Endothelial cell (in vitro differentiated cells): ENCODE measurements around the gene EXOC5. TPM values are rescaled to one million over a fixed set of nuclear protein-coding genes. Genes with fewer than 3 reads are reported as not detected.
"Not testable (repeated sequence)": the region's sequence is repeated elsewhere in the genome, so short reads cannot be mapped to it uniquely, and the experiment has no call there.

Experiments
- DNase-seq: peaks from one replicate; pipeline ENCODE4 v3.0.0; 2021; ENCODE audit warnings: low spot score
- H3K27ac Mint-ChIP-seq: one replicate; pipeline ENCODE4 v1.8.0; 2021; ENCODE audit warnings: mixed read lengths, inconsistent platforms; ENCODE audit not compliant: unreplicated experiment
- H3K27me3 Mint-ChIP-seq: one replicate; pipeline ENCODE4 v1.8.0; 2021; ENCODE audit warnings: mild to moderate bottlenecking, moderate library complexity, mixed read lengths, inconsistent platforms; ENCODE audit not compliant: unreplicated experiment
- H3K36me3 Mint-ChIP-seq: one replicate; pipeline ENCODE4 v1.8.0; 2021; ENCODE audit warnings: mild to moderate bottlenecking, low read depth, mixed read lengths, inconsistent platforms; ENCODE audit not compliant: unreplicated experiment
- H3K4me1 Mint-ChIP-seq: one replicate; pipeline ENCODE4 v1.8.0; 2021; ENCODE audit warnings: mild to moderate bottlenecking, mixed read lengths, inconsistent platforms; ENCODE audit not compliant: unreplicated experiment
- H3K4me3 Mint-ChIP-seq: one replicate; pipeline ENCODE4 v1.8.0; 2021; ENCODE audit warnings: mild to moderate bottlenecking, mixed read lengths, inconsistent platforms; ENCODE audit not compliant: unreplicated experiment
- H3K9me3 Mint-ChIP-seq: one replicate; pipeline ENCODE4 v1.8.0; 2021; ENCODE audit warnings: mixed read lengths, inconsistent platforms; ENCODE audit not compliant: unreplicated experiment
- total RNA-seq: library from RNA; stranded (reverse); fragmentation: NEBNext Ultra II Directional; extraction: Animal tissue kit (Norgen Biotek cat#: 25700); gene quantifications from one replicate; pipeline ENCODE4 v1.2.1, GENCODE V29; 2021; ENCODE audit not compliant: unreplicated experiment
- TF ChIP-seq, protein P1 (sequence below): fragments of 200-600 bp; sonication (generic); IDR thresholded peaks from one replicate; pipeline ENCODE4 v1.5.0; 2021; ENCODE audit warnings: antibody characterized with exemption; ENCODE audit not compliant: unreplicated experiment

Gene EXOC5
- total RNA-seq, 1 donor from 2014 or later = 131 TPM

DNA sequence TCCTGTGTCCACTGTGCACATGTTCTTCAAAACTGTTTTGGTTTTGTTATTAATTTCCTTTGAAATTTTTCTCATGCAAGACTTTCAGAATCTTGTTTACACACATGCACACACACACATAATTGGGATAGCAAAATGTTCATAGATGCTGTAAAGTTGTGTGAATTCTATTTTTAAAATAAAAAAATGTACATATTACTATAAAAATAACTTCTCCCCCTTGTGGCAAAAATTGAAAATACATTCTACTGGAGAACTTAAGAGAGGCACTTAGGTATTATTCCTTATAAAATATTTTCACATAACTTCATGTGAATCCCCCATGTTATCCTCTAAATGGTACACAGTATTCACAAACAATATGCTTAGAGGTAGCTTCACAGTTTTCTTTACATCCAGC lies 66.0 kb downstream of the EXOC5 start:
- not testable (repeated sequence) for H3K27me3 Mint-ChIP-seq, H3K4me3 Mint-ChIP-seq, H3K9me3 Mint-ChIP-seq, H3K36me3 Mint-ChIP-seq, DNase-seq, H3K4me1 Mint-ChIP-seq, H3K27ac Mint-ChIP-seq
- TF ChIP-seq, protein P1, sequence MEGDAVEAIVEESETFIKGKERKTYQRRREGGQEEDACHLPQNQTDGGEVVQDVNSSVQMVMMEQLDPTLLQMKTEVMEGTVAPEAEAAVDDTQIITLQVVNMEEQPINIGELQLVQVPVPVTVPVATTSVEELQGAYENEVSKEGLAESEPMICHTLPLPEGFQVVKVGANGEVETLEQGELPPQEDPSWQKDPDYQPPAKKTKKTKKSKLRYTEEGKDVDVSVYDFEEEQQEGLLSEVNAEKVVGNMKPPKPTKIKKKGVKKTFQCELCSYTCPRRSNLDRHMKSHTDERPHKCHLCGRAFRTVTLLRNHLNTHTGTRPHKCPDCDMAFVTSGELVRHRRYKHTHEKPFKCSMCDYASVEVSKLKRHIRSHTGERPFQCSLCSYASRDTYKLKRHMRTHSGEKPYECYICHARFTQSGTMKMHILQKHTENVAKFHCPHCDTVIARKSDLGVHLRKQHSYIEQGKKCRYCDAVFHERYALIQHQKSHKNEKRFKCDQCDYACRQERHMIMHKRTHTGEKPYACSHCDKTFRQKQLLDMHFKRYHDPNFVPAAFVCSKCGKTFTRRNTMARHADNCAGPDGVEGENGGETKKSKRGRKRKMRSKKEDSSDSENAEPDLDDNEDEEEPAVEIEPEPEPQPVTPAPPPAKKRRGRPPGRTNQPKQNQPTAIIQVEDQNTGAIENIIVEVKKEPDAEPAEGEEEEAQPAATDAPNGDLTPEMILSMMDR = peak; percentile 68

DNA sequence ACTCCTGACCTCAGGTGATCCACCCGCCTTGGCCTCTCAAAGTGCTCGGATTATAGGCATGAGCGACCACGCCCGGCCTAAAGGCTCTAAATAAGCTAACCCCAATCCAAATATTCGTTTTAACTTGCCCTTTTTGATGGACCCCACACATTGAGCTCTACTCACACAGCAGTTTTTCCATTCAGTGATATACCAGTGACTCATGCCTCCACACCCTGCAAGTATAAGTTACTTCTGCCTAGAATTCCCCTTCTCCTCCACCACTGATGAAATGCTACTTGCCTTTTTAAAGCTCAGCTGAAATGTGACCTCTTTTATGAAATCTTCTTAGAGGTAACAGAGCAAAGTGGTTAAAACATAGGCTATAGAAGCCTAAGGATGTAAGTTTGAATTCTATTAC lies 68.8 kb downstream of the EXOC5 start:
- H3K27ac Mint-ChIP-seq = no peak overlapping the region
- no peaks in the 10 kb centered on the region for H3K36me3 Mint-ChIP-seq
- DNase-seq = no peak
- H3K4me1 Mint-ChIP-seq = peaks cover 7% of the 10 kb centered on the region
- H3K9me3 Mint-ChIP-seq = no peaks in the 10 kb centered on the region
- no peak overlapping the region for H3K4me3 Mint-ChIP-seq
- TF ChIP-seq, protein P1 = no peak
- no peaks in the 10 kb centered on the region for H3K27me3 Mint-ChIP-seq

DNA sequence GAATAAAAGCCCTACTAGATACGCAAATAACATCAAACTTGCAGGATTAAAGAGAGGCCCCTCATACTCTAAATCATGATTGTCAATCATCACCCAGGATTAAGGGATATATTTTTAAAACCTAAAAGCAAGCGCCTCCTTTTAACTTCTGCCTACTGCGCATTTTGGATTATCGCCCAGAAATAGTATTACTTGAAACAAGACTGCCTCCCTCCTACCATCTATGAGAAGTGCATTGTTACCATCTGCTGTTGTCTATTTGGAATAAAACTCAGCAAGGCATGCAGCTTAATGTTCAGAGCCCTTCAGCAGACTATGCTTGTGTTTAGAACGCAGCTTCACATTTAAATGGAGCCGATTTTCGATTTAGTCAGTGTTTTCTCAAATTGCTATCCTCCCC lies 79.6 kb downstream of the EXOC5 start:
- no peaks in the 10 kb centered on the region for H3K4me1 Mint-ChIP-seq
- H3K36me3 Mint-ChIP-seq = no peaks in the 10 kb centered on the region
- H3K27me3 Mint-ChIP-seq = no peaks in the 10 kb centered on the region
- DNase-seq = no peak
- TF ChIP-seq, protein P1 = no peak
- H3K4me3 Mint-ChIP-seq = no peak overlapping the region
- H3K9me3 Mint-ChIP-seq = no peaks in the 10 kb centered on the region
- H3K27ac Mint-ChIP-seq = no peak overlapping the region

DNA sequence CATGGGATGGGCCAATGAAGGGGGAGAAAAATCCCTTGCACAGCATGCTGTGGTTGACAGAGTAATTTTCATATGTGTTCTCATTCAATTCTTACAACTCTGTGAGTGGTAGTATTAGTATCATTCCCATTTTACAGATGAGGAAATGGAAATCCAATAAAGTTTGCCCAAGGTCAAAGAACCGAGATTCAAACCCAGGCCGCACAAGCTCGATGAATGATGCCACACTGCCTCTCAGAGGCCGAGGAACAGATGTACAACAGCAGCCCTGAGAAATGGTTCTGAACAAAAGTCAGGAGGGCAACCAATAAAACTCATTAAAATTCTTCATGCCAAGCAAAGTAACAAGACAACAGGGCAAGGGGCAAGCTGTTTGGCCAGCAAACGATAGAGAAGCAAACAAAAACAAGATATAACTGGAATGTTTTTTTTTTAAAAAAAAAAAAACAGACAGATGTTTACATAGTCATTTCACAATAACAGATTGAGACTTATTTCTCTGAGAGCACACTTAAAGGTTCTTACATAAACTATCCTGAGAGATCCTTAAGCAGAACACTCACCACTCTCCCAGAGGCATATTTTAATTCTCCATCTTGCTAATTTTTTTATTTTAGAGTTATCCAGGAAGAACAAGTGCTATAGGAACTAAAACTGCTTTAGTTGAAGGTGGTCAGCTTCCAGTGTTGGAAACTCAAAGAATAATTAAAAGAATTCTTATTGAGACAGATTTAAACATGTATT lies 85.8 kb downstream of the EXOC5 start:
- no peaks in the 10 kb centered on the region for H3K4me1 Mint-ChIP-seq

DNA sequence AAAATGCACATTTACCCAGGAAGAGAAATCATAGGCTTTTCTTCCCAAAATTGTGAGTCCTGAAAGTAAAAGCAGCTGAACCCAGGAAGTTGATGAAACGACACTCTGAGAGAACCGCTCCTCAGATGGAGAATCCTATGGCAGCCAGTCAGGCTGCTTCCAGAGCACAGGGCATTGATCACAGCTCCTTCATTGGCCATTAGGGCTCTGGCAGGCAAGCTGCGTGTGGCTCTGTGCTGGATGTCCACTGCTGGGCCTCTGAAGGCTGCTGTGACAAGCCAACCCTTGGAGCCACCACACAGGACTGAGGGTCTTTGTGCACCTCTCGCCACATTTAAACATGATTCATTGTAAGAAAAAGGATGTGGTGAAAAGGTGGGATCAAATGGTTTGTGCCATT lies 89.4 kb downstream of the EXOC5 start:
- DNase-seq = no peak
- TF ChIP-seq, protein P1 = no peak
- no peaks in the 10 kb centered on the region for H3K27me3 Mint-ChIP-seq
- H3K4me1 Mint-ChIP-seq = no peaks in the 10 kb centered on the region
- H3K4me3 Mint-ChIP-seq = no peak overlapping the region
- no peaks in the 10 kb centered on the region for H3K9me3 Mint-ChIP-seq
- no peak overlapping the region for H3K27ac Mint-ChIP-seq
- no peaks in the 10 kb centered on the region for H3K36me3 Mint-ChIP-seq

More for the DNA sequence above, 85.8 kb downstream of the EXOC5 start:
- peak; percentile 40 for DNase-seq
- Mint-ChIP-seq H3K36me3 (no peaks in the 10 kb centered on the region), H3K9me3 (no peaks in the 10 kb centered on the region), H3K27me3 (no peaks in the 10 kb centered on the region), H3K27ac (no peak overlapping the region), H3K4me3 (no peak overlapping the region)
- TF ChIP-seq, protein P1 = no peak
